Measurements from ENCODE around the gene CDC42BPG.
A peak's percentile ranks its signal among the peaks of the same experiment; 100 is the strongest.

Gene CDC42BPG

GRCh38 chr11:64776875-64777274 is 67.6 kb downstream of the CDC42BPG start:
- no peak for DNase-seq
- peaks cover 56% of the 10 kb centered on the region for H3K4me1 ChIP-seq (ENCODE audit: control insufficient read depth, insufficient read depth, low read length, poor library complexity, severe bottlenecking)
- peak overlapping the region; percentile 70 for H3K27ac ChIP-seq (ENCODE audit: insufficient read depth, low read length, poor library complexity, severe bottlenecking)
- H3K27me3 ChIP-seq (replicated peaks; ENCODE audit: control insufficient read depth, insufficient read depth, low read length, poor library complexity, severe bottlenecking): no peaks in the 10 kb centered on the region
- no peaks in the 10 kb centered on the region for H3K9me3 ChIP-seq (ENCODE audit: control insufficient read depth, low read length)
- peak overlapping the region; percentile 70 for H3K4me3 ChIP-seq (ENCODE audit: insufficient read depth, low read depth, low read length, poor library complexity, severe bottlenecking)
- H3K36me3 ChIP-seq (ENCODE audit: control insufficient read depth, insufficient read depth, low read length): peaks cover 55% of the 10 kb centered on the region

- no peak for DNase-seq
- Histone ChIP-seq H3K27ac (ENCODE audit: insufficient read depth, low read length, poor library complexity, severe bottlenecking) (peak overlapping the region; percentile 70), H3K4me1 (ENCODE audit: control insufficient read depth, insufficient read depth, low read length, poor library complexity, severe bottlenecking) (peaks cover 60% of the 10 kb centered on the region), H3K27me3 (replicated peaks; ENCODE audit: control insufficient read depth, insufficient read depth, low read length, poor library complexity, severe bottlenecking) (no peaks in the 10 kb centered on the region), H3K9me3 (ENCODE audit: control insufficient read depth, low read length) (no peaks in the 10 kb centered on the region), H3K36me3 (ENCODE audit: control insufficient read depth, insufficient read depth, low read length) (peaks cover 60% of the 10 kb centered on the region), H3K4me3 (ENCODE audit: insufficient read depth, low read depth, low read length, poor library complexity, severe bottlenecking) (peak overlapping the region; percentile 70)
Measured at GRCh38 chr11:64776425-64776824, 68.0 kb downstream of the CDC42BPG start.

- Histone ChIP-seq H3K27ac (ENCODE audit: insufficient read depth, low read length, poor library complexity, severe bottlenecking) (no peak overlapping the region), H3K4me1 (ENCODE audit: control insufficient read depth, insufficient read depth, low read length, poor library complexity, severe bottlenecking) (peaks cover 45% of the 10 kb centered on the region), H3K36me3 (ENCODE audit: control insufficient read depth, insufficient read depth, low read length) (peaks cover 83% of the 10 kb centered on the region), H3K4me3 (ENCODE audit: insufficient read depth, low read depth, low read length, poor library complexity, severe bottlenecking) (no peak overlapping the region), H3K9me3 (ENCODE audit: control insufficient read depth, low read length) (no peaks in the 10 kb centered on the region), H3K27me3 (replicated peaks; ENCODE audit: control insufficient read depth, insufficient read depth, low read length, poor library complexity, severe bottlenecking) (no peaks in the 10 kb centered on the region)
- no peak for DNase-seq
Measured at GRCh38 chr11:64774144-64774543, 70.3 kb downstream of the CDC42BPG start.

Data from effector memory CD4-positive, alpha-beta T cell (primary cell).